ENCODE measurements around the gene KIF19.
A peak's percentile ranks its signal among the peaks of the same experiment; 100 is the strongest.

DNA sequence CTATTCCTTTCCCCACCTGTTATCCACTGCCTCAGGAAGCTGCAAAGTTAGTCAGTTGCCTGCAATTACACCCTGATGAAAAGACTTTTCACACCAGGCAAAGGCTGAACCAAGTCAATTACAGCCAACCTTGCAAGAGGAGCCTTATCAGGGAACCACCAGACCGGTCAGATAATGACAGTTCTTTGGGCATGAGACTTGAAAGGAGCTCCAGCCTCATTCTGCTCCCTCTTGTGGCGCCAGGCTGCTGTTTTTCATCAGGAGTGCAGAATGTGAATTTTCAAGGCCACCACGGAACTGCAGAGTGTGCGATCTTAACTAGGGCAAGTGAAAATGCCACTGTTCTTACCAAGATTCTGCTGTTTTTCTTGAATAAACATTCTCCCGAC, 29.5 kb upstream of the KIF19 start:
- no peak for TF ChIP-seq POLR2A (IDR thresholded peaks at IDR 0.05)
- peak; percentile 50 to 78 (median 66) for TF ChIP-seq CTCF (IDR thresholded peaks at IDR 0.05)

Data from heart left ventricle (tissue), 13 donors.